SK-N-SH treated with all-trans-retinoic acid at 6 μM for 48 hours (cell line): Measurements from ENCODE around the gene SLC35G4.

Source experiments
- ATAC-seq: fragments of 200-7000 bp; cut with Tn5 transposase; 3 replicates; pipeline ENCODE4 v1.9.1; 2020; ENCODE audit warnings: mild to moderate bottlenecking, moderate library complexity
- CSDC2 ChIP-seq: fragments of 250-450 bp; sonication (Bioruptor Pico); IDR thresholded peaks from 2 replicates; pipeline ENCODE4 v1.5.0; 2020; ENCODE audit warnings: mild to moderate bottlenecking, moderate library complexity
- ESRRG ChIP-seq: fragments of 250-450 bp; sonication (Bioruptor Pico); IDR thresholded peaks from 2 replicates; pipeline ENCODE4 v1.6.1; 2021; ENCODE audit warnings: mild to moderate bottlenecking
- PPARA ChIP-seq: fragments of 250-450 bp; sonication (Bioruptor Pico); IDR thresholded peaks from 2 replicates; pipeline ENCODE4 v1.5.0; 2020; ENCODE audit warnings: mild to moderate bottlenecking, borderline replicate concordance
- TOX ChIP-seq: fragments of 250-450 bp; sonication (Bioruptor Pico); IDR thresholded peaks from 2 replicates; pipeline ENCODE4 v1.8.0; 2021; ENCODE audit warnings: mild to moderate bottlenecking, moderate library complexity, borderline replicate concordance
- ZC3H10 ChIP-seq: fragments of 250-450 bp; sonication (Bioruptor Pico); IDR thresholded peaks from 2 replicates; pipeline ENCODE4 v1.5.1; 2021; ENCODE audit warnings: mild to moderate bottlenecking, moderate library complexity
- ZNF565 ChIP-seq: fragments of 450-650 bp; formaldehyde crosslinking; conservative IDR thresholded peaks from 2 replicates; pipeline ENCODE4 v1.5.0; 2020; ENCODE audit warnings: low read depth, mild to moderate bottlenecking, moderate library complexity
- ZNF70 ChIP-seq: fragments of 450-650 bp; formaldehyde crosslinking; IDR thresholded peaks from 2 replicates; pipeline ENCODE4 v1.5.0; 2020; ENCODE audit warnings: mild to moderate bottlenecking, moderate library complexity
- ZNF8 ChIP-seq: fragments of 450-650 bp; formaldehyde crosslinking; IDR thresholded peaks from 2 replicates; pipeline ENCODE4 v1.5.0; 2020; ENCODE audit warnings: mild to moderate bottlenecking, moderate library complexity
- TF ChIP-seq, protein P1 (sequence below): fragments of 250-450 bp; sonication (Bioruptor Pico); IDR thresholded peaks from 2 replicates; pipeline ENCODE4 v1.8.0; 2021; ENCODE audit warnings: low read depth, mild to moderate bottlenecking, moderate library complexity, borderline replicate concordance
- TF ChIP-seq, protein P2 (sequence below): fragments of 250-450 bp; sonication (Bioruptor Pico); IDR thresholded peaks from 2 replicates; pipeline ENCODE4 v1.8.0; 2020; ENCODE audit warnings: mild to moderate bottlenecking, moderate library complexity, borderline replicate concordance
- TF ChIP-seq, protein P3 (sequence below): fragments of 250-450 bp; sonication (Bioruptor Pico); IDR thresholded peaks from 2 replicates; pipeline ENCODE4 v1.5.1; 2020; ENCODE audit warnings: low read depth, mild to moderate bottlenecking, moderate library complexity
- TF ChIP-seq, protein P4 (sequence below): fragments of 250-450 bp; sonication (Bioruptor Pico); IDR thresholded peaks from 2 replicates; pipeline ENCODE4 v1.5.1; 2021; ENCODE audit warnings: mild to moderate bottlenecking, moderate library complexity
- TF ChIP-seq, protein P5 (sequence below): fragments of 250-450 bp; sonication (Bioruptor Pico); IDR thresholded peaks from 2 replicates; pipeline ENCODE4 v1.5.0; 2020; ENCODE audit warnings: mild to moderate bottlenecking, moderate library complexity

SLC35G4 gene

DNA sequence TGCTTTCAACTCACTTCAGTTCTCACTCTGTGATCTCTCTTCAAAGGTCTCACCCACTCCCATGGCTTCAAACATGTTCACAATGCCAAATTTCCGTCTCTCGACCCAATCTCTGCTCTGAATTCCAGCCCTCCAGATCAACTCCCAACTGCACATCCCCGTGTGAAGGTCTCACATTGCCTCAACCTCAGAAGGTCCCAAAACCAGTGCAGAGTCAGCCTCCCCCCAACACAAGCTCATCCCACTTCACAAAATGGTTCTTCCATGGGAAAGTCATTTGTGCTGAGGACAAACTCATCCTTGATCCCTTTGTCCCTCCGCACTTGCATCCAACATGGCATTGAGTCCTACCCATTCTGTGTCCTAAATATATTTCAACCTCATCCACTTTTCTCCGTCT is 48.6 kb downstream of the SLC35G4 start:
- TF ChIP-seq ZNF70 (no peak), TOX (CRISPR knock-in tag) (no peak), ESRRG (CRISPR knock-in tag) (no peak), ZNF565 (CRISPR knock-in tag) (no peak), CSDC2 (CRISPR knock-in tag) (no peak), ZNF8 (CRISPR knock-in tag) (no peak)
- TF ChIP-seq, protein P1, sequence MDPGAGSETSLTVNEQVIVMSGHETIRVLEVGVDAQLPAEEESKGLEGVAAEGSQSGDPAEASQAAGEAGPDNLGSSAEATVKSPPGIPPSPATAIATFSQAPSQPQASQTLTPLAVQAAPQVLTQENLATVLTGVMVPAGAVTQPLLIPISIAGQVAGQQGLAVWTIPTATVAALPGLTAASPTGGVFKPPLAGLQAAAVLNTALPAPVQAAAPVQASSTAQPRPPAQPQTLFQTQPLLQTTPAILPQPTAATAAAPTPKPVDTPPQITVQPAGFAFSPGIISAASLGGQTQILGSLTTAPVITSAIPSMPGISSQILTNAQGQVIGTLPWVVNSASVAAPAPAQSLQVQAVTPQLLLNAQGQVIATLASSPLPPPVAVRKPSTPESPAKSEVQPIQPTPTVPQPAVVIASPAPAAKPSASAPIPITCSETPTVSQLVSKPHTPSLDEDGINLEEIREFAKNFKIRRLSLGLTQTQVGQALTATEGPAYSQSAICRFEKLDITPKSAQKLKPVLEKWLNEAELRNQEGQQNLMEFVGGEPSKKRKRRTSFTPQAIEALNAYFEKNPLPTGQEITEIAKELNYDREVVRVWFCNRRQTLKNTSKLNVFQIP (CRISPR knock-in tag) = no peak
- TF ChIP-seq, protein P2, sequence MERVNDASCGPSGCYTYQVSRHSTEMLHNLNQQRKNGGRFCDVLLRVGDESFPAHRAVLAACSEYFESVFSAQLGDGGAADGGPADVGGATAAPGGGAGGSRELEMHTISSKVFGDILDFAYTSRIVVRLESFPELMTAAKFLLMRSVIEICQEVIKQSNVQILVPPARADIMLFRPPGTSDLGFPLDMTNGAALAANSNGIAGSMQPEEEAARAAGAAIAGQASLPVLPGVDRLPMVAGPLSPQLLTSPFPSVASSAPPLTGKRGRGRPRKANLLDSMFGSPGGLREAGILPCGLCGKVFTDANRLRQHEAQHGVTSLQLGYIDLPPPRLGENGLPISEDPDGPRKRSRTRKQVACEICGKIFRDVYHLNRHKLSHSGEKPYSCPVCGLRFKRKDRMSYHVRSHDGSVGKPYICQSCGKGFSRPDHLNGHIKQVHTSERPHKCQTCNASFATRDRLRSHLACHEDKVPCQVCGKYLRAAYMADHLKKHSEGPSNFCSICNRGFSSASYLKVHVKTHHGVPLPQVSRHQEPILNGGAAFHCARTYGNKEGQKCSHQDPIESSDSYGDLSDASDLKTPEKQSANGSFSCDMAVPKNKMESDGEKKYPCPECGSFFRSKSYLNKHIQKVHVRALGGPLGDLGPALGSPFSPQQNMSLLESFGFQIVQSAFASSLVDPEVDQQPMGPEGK (CRISPR knock-in tag) = no peak
- TF ChIP-seq, protein P3, sequence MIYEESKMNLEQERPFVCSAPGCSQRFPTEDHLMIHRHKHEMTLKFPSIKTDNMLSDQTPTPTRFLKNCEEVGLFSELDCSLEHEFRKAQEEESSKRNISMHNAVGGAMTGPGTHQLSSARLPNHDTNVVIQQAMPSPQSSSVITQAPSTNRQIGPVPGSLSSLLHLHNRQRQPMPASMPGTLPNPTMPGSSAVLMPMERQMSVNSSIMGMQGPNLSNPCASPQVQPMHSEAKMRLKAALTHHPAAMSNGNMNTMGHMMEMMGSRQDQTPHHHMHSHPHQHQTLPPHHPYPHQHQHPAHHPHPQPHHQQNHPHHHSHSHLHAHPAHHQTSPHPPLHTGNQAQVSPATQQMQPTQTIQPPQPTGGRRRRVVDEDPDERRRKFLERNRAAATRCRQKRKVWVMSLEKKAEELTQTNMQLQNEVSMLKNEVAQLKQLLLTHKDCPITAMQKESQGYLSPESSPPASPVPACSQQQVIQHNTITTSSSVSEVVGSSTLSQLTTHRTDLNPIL (CRISPR knock-in tag) = no peak
- TF ChIP-seq, protein P4, sequence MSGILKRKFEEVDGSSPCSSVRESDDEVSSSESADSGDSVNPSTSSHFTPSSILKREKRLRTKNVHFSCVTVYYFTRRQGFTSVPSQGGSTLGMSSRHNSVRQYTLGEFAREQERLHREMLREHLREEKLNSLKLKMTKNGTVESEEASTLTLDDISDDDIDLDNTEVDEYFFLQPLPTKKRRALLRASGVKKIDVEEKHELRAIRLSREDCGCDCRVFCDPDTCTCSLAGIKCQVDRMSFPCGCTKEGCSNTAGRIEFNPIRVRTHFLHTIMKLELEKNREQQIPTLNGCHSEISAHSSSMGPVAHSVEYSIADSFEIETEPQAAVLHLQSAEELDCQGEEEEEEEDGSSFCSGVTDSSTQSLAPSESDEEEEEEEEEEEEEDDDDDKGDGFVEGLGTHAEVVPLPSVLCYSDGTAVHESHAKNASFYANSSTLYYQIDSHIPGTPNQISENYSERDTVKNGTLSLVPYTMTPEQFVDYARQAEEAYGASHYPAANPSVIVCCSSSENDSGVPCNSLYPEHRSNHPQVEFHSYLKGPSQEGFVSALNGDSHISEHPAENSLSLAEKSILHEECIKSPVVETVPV (CRISPR knock-in tag) = no peak
- ATAC-seq = no peak

DNA sequence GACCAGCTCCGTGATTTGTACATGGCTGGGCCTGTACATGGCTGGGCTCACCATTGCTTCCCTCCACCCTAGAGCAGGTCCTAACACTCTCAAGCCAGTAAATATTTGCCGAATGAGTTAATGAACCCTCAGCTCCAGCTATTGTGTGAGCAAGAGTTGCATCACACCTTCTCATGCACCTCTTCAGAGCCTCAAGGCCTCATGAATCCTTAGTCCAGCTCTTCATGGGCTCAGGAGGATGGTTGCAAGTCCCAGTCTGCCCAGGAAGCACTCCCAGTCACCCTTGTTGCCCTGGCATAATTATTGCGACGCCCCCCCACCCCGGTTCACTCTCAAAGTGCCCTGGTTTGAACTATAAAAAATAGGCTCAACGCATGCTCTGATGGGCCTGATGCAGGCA is 49.6 kb downstream of the SLC35G4 start:
- no peak for TF ChIP-seq CSDC2 (CRISPR knock-in tag)
- no peak for TF ChIP-seq ZNF70
- TF ChIP-seq ZC3H10 (CRISPR knock-in tag) = no peak
- no peak for TF ChIP-seq PPARA
- TF ChIP-seq, protein P5, sequence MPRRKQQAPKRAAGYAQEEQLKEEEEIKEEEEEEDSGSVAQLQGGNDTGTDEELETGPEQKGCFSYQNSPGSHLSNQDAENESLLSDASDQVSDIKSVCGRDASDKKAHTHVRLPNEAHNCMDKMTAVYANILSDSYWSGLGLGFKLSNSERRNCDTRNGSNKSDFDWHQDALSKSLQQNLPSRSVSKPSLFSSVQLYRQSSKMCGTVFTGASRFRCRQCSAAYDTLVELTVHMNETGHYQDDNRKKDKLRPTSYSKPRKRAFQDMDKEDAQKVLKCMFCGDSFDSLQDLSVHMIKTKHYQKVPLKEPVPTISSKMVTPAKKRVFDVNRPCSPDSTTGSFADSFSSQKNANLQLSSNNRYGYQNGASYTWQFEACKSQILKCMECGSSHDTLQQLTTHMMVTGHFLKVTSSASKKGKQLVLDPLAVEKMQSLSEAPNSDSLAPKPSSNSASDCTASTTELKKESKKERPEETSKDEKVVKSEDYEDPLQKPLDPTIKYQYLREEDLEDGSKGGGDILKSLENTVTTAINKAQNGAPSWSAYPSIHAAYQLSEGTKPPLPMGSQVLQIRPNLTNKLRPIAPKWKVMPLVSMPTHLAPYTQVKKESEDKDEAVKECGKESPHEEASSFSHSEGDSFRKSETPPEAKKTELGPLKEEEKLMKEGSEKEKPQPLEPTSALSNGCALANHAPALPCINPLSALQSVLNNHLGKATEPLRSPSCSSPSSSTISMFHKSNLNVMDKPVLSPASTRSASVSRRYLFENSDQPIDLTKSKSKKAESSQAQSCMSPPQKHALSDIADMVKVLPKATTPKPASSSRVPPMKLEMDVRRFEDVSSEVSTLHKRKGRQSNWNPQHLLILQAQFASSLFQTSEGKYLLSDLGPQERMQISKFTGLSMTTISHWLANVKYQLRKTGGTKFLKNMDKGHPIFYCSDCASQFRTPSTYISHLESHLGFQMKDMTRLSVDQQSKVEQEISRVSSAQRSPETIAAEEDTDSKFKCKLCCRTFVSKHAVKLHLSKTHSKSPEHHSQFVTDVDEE = no peak
- ATAC-seq = no peak
